SK-N-SH (cell line): Measurements from ENCODE around the gene GLIS1. TPM values are rescaled to one million over a fixed set of nuclear protein-coding genes. Genes with fewer than 3 reads are reported as not detected.

Experiments used
- CTCF ChIA-PET: fragments of 300-600, 350-600 bp; formaldehyde crosslinking; extraction: SDS; loops from one replicate; lab custom pipeline; 2021; lab: Yijun Ruan, JAX
- POLR2A ChIA-PET: fragments of 350-600 bp; sonication (Branson Sonifier 250); formaldehyde crosslinking; extraction: SDS; loops from one replicate; lab custom pipeline; 2020; ENCODE audit warnings: antibody characterized with exemption, inconsistent platforms; lab: Yijun Ruan, JAX
- DNase-seq: peaks from one replicate; pipeline ENCODE4 v3.0.0; 2012
- H2AFZ ChIP-seq: fragments of 200-600 bp; sonication (generic); 2 replicates; pipeline ENCODE4 v1.8.1; 2016; ENCODE audit warnings: antibody characterized with exemption, mild to moderate bottlenecking, low read depth
- H3F3A ChIP-seq: fragments of 200-600 bp; sonication (generic); replicated peaks from 2 replicates; pipeline ENCODE3; 2016; ENCODE audit warnings: antibody characterized with exemption, mild to moderate bottlenecking; ENCODE audit not compliant: insufficient read depth
- H3K27ac ChIP-seq, 2 experiments: fragments of 200-500 bp in 1 of 2; fragments of 200-600 bp in 1 of 2; sonication (Bioruptor generic) in 1 of 2; sonication (generic), shearing (Covaris generic) in 1 of 2; 2 replicates each; pipeline versions ENCODE4 v1.5.1 to v1.6.1; 2014 to 2016; ENCODE audit warnings: low read depth in 2 of 2, inconsistent platforms in 1 of 2, low read length in 1 of 2, mild to moderate bottlenecking in 1 of 2, mixed read lengths in 1 of 2
- H3K27me3 ChIP-seq: fragments of 200-600 bp; sonication (generic), shearing (Covaris generic); 2 replicates; pipeline ENCODE4 v1.6.1; 2016; ENCODE audit warnings: mixed run types; ENCODE audit not compliant: insufficient read depth
- H3K36me3 ChIP-seq, 2 experiments: fragments of 200-500 bp in 1 of 2; fragments of 200-600 bp in 1 of 2; sonication (Bioruptor generic) in 1 of 2; sonication (generic) in 1 of 2; replicated peaks in 1 of 2; 2 replicates each; pipeline versions ENCODE3 to v1.5.1; 2014 to 2016; ENCODE audit warnings: low read length in 1 of 2, mild to moderate bottlenecking in 1 of 2; ENCODE audit not compliant: insufficient read depth in 2 of 2, control insufficient read depth in 1 of 2
- H3K4me1 ChIP-seq, 2 experiments: fragments of 200-500 bp in 1 of 2; fragments of 200-600 bp in 1 of 2; sonication (Bioruptor generic) in 1 of 2; sonication (generic), shearing (Covaris generic) in 1 of 2; 2 replicates each; pipeline versions ENCODE4 v1.5.1 to v1.6.1; 2014 to 2016; ENCODE audit warnings: low read depth in 1 of 2, low read length in 1 of 2, mixed run types in 1 of 2; ENCODE audit not compliant: insufficient read depth in 2 of 2, control insufficient read depth in 1 of 2
- H3K4me2 ChIP-seq: fragments of 200-600 bp; sonication (generic), shearing (Covaris generic); 2 replicates; pipeline ENCODE4 v1.6.1; 2017; ENCODE audit warnings: mixed run types
- H3K4me3 ChIP-seq, 2 experiments: fragments of 200-500 bp in 1 of 2; fragments of 200-600 bp in 1 of 2; sonication (Bioruptor generic) in 1 of 2; sonication (generic), shearing (Covaris generic) in 1 of 2; 2 replicates each; pipeline versions ENCODE4 v1.5.1 to v1.8.1; 2014 to 2016; ENCODE audit warnings: low read depth in 2 of 2, inconsistent platforms in 1 of 2, low read length in 1 of 2, mild to moderate bottlenecking in 1 of 2, mixed read lengths in 1 of 2, moderate library complexity in 1 of 2
- H3K79me2 ChIP-seq: fragments of 200-600 bp; sonication (generic); 2 replicates; pipeline ENCODE4 v1.8.1; 2017; ENCODE audit warnings: mild to moderate bottlenecking; ENCODE audit not compliant: insufficient read depth
- H3K9ac ChIP-seq: fragments of 200-600 bp; sonication (generic); 2 replicates; pipeline ENCODE4 v1.6.1; 2017; ENCODE audit warnings: mixed run types
- H3K9me2 ChIP-seq: fragments of 200-600 bp; sonication (generic); 2 replicates; pipeline ENCODE4 v1.6.1; 2017; ENCODE audit warnings: mixed run types
- H3K9me3 ChIP-seq: fragments of 200-600 bp; sonication (generic); 2 replicates; pipeline ENCODE4 v1.6.1; 2017; ENCODE audit warnings: mixed run types, mild to moderate bottlenecking, moderate library complexity
- H4K20me1 ChIP-seq: fragments of 200-600 bp; sonication (generic); 2 replicates; pipeline ENCODE4 v1.6.1; 2017; ENCODE audit warnings: mild to moderate bottlenecking, mixed run types; ENCODE audit not compliant: insufficient read depth
- FOXJ3 ChIP-seq: sonication (generic); formaldehyde crosslinking; IDR thresholded peaks from 2 replicates; pipeline ENCODE4 v1.5.1; 2020; ENCODE audit warnings: mild to moderate bottlenecking, missing genetic modification reagents
- FOXM1 ChIP-seq: IDR thresholded peaks from 2 replicates; pipeline ENCODE4 v1.4.0; 2012; ENCODE audit warnings: low read depth, mild to moderate bottlenecking
- JUND ChIP-seq: IDR thresholded peaks from 2 replicates; pipeline ENCODE4 v1.4.0; 2012
- MXI1 ChIP-seq: IDR thresholded peaks from 2 replicates; pipeline ENCODE4 v1.6.1; 2012; ENCODE audit warnings: mild to moderate bottlenecking, low read depth, low read length, improper control_type of control experiment
- POLR2AphosphoS5 ChIP-seq: IDR thresholded peaks from 2 replicates; pipeline ENCODE4 v1.6.1; 2012; ENCODE audit warnings: low read depth, low read length
- RFX5 ChIP-seq: IDR thresholded peaks from 2 replicates; pipeline ENCODE4 v1.6.1; 2012; ENCODE audit warnings: mild to moderate bottlenecking, improper control_type of control experiment, low read length
- WGBS: methylation state at CpG from one replicate; pipeline ENCODE4 v1.1.6; 2017; ENCODE audit warnings: low lambda C conversion rate; 5-methylcytosine and 5-hydroxymethylcytosine counted together
- polyA plus RNA-seq, 3 experiments: library from polyadenylated mRNA; depleted of rRNA; stranded (reverse); fragments of >200 nt; gene quantifications; 2 replicates each; pipeline ENCODE4 v1.2.3, GENCODE V29; 2012
- TF ChIP-seq, protein P1 (sequence below): fragments of 150-350 bp; IDR thresholded peaks from 2 replicates; pipeline ENCODE4 v1.6.1; 2017; ENCODE audit warnings: antibody characterized with exemption, low read length, low read depth, borderline replicate concordance
- TF ChIP-seq, protein P2 (sequence below): fragments of 150-350 bp; IDR thresholded peaks from 2 replicates; pipeline ENCODE4 v1.6.1; 2016; ENCODE audit warnings: mild to moderate bottlenecking, low read depth, low read length
- TF ChIP-seq, protein P3 (sequence below): fragments of 200-600 bp; sonication (generic); IDR thresholded peaks from 2 replicates; pipeline ENCODE4 v1.6.1; 2017; ENCODE audit warnings: antibody characterized with exemption, mild to moderate bottlenecking, moderate library complexity

GLIS1 gene
- polyA plus RNA-seq, 1 of the 3 experiments (the other 2 are of a cell fraction), result 0.13 TPM

DNA sequence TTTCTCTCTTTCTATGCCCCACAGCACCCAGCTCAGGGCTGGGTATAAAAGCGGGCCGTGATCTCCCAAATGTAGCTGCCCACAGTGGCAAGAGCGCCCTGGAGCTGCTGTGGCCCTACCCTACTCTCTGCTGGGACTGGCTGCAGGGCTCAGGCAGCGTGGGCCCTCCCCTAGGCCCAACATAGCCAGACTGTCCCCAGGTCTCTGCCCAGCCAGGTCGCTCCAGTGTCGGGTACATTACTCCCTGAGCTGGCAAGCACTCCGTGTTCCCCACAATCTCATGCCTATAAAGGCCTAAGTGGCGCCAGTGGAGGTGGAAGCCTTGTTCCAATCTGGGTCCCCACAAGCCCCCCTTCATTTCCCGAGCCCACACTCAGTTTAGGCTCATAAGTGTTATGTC is 66.2 kb downstream of the GLIS1 start:
- H3K27me3 ChIP-seq, result no peaks in the 10 kb centered on the region
- no peak overlapping the region for H3K27ac ChIP-seq
- no peaks in the 10 kb centered on the region for H3K9me3 ChIP-seq
- no peak for DNase-seq
- H3K79me2 ChIP-seq, result no peaks in the 10 kb centered on the region
- no peak overlapping the region for H2AFZ ChIP-seq
- CTCF ChIA-PET, result interaction anchor here (1.4 kb wide), 1 partner anchor 22 kb away, joined by 3 read pairs; no protein-coding TSS in a partner anchor
- no peak overlapping the region for H3K4me3 ChIP-seq
- no peaks in the 10 kb centered on the region for H3K36me3 ChIP-seq
- peaks cover 0 to 46% of the 10 kb centered on the region in 2 experiments; a peak in 2 of 4 replicates for H3K4me1 ChIP-seq
- POLR2A ChIA-PET, result no interaction called here
- H3K4me2 ChIP-seq, result no peak overlapping the region
- no peaks in the 10 kb centered on the region for H3K9me2 ChIP-seq
- no peaks in the 10 kb centered on the region for H3F3A ChIP-seq
- H4K20me1 ChIP-seq, result no peaks in the 10 kb centered on the region
- WGBS, result 70% methylated on average over 9 of the region's 9 CpGs
- no peak for TF ChIP-seq RFX5
- TF ChIP-seq, protein P1, sequence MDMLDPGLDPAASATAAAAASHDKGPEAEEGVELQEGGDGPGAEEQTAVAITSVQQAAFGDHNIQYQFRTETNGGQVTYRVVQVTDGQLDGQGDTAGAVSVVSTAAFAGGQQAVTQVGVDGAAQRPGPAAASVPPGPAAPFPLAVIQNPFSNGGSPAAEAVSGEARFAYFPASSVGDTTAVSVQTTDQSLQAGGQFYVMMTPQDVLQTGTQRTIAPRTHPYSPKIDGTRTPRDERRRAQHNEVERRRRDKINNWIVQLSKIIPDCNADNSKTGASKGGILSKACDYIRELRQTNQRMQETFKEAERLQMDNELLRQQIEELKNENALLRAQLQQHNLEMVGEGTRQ, result no peak
- no peak for TF ChIP-seq JUND
- TF ChIP-seq MXI1, result no peak
- no peak for TF ChIP-seq FOXJ3 (CRISPR knock-in tag)
- TF ChIP-seq FOXM1, result no peak
- TF ChIP-seq POLR2AphosphoS5, result no peak
- TF ChIP-seq, protein P2, sequence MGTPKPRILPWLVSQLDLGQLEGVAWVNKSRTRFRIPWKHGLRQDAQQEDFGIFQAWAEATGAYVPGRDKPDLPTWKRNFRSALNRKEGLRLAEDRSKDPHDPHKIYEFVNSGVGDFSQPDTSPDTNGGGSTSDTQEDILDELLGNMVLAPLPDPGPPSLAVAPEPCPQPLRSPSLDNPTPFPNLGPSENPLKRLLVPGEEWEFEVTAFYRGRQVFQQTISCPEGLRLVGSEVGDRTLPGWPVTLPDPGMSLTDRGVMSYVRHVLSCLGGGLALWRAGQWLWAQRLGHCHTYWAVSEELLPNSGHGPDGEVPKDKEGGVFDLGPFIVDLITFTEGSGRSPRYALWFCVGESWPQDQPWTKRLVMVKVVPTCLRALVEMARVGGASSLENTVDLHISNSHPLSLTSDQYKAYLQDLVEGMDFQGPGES, result no peak
- TF ChIP-seq, protein P3, sequence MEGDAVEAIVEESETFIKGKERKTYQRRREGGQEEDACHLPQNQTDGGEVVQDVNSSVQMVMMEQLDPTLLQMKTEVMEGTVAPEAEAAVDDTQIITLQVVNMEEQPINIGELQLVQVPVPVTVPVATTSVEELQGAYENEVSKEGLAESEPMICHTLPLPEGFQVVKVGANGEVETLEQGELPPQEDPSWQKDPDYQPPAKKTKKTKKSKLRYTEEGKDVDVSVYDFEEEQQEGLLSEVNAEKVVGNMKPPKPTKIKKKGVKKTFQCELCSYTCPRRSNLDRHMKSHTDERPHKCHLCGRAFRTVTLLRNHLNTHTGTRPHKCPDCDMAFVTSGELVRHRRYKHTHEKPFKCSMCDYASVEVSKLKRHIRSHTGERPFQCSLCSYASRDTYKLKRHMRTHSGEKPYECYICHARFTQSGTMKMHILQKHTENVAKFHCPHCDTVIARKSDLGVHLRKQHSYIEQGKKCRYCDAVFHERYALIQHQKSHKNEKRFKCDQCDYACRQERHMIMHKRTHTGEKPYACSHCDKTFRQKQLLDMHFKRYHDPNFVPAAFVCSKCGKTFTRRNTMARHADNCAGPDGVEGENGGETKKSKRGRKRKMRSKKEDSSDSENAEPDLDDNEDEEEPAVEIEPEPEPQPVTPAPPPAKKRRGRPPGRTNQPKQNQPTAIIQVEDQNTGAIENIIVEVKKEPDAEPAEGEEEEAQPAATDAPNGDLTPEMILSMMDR, result no peak
- H3K9ac ChIP-seq, result no peak overlapping the region

DNA sequence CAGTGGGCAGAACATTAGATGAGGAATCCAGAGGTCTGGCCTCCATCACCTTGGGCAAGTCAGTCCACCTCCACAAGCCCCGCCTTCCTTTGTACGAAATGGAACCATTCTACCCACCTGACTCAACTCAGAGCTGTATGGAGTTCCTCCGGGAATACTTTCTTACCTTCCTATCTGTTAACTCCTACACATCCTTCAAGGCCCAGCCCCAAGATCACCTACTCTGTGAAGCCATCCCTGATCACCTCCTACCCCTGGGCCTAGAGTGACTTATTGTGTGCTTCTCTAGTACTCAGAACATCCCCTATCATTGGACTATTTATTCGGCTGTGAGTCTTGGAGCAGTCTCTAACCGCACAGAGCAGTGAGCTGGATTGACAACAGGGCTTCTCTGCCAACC is 66.7 kb downstream of the GLIS1 start:
- H3K4me3 ChIP-seq, result no peak overlapping the region
- H4K20me1 ChIP-seq, result no peaks in the 10 kb centered on the region
- no peak for DNase-seq
- H3K9me2 ChIP-seq, result no peaks in the 10 kb centered on the region
- H3K79me2 ChIP-seq, result no peaks in the 10 kb centered on the region
- no peak overlapping the region for H3K9ac ChIP-seq
- no peaks in the 10 kb centered on the region for H3K36me3 ChIP-seq
- POLR2A ChIA-PET, result no interaction called here
- no peaks in the 10 kb centered on the region for H3K27me3 ChIP-seq
- TF ChIP-seq, protein P1, result no peak
- H3K27ac ChIP-seq, result no peak overlapping the region
- no peaks in the 10 kb centered on the region for H3F3A ChIP-seq
- no peaks in the 10 kb centered on the region for H3K9me3 ChIP-seq
- 83% methylated on average over 4 of the region's 5 CpGs for WGBS
- CTCF ChIA-PET, result interaction anchor here (1.4 kb wide), 1 partner anchor 22 kb away, joined by 3 read pairs; no protein-coding TSS in a partner anchor
- H2AFZ ChIP-seq, result no peak overlapping the region
- H3K4me1 ChIP-seq, result peaks cover 0 to 40% of the 10 kb centered on the region in 2 experiments; a peak in 2 of 4 replicates
- H3K4me2 ChIP-seq, result no peak overlapping the region
